H9 (cell line): ENCODE data around the gene LBHD2. TPM values are rescaled to one million over a fixed set of nuclear protein-coding genes. Genes with fewer than 3 reads are reported as not detected.

Experiments
- DNase-seq: peaks from one replicate; pipeline ENCODE4 v3.0.0-alpha.2; 2017
- H2AFZ ChIP-seq: one replicate; pipeline ENCODE4 v1.6.1; 2013; ENCODE audit warnings: mild to moderate bottlenecking, low read length, control low read depth, moderate library complexity
- H2AK5ac ChIP-seq: 2 replicates; pipeline ENCODE4 v1.6.1; 2013; ENCODE audit warnings: low read length, control low read depth, mixed read lengths; ENCODE audit not compliant: insufficient read length
- H2BK120ac ChIP-seq: one replicate; pipeline ENCODE4 v1.6.1; 2013; ENCODE audit warnings: low read depth, mild to moderate bottlenecking, low read length, control low read depth, inconsistent platforms; ENCODE audit not compliant: poor library complexity, severe bottlenecking
- H2BK12ac ChIP-seq: 2 replicates; pipeline ENCODE4 v1.6.1; 2013; ENCODE audit warnings: low read length, control low read depth, mixed read lengths, low read depth; ENCODE audit not compliant: insufficient read length
- H2BK15ac ChIP-seq: 2 replicates; pipeline ENCODE4 v1.6.1; 2013; ENCODE audit warnings: low read depth, low read length, control low read depth
- H2BK20ac ChIP-seq: one replicate; pipeline ENCODE4 v1.6.1; 2013; ENCODE audit warnings: low read depth, mild to moderate bottlenecking, low read length, control low read depth, inconsistent platforms; ENCODE audit not compliant: poor library complexity, severe bottlenecking
- H2BK5ac ChIP-seq: 2 replicates; pipeline ENCODE4 v1.6.1; 2013; ENCODE audit warnings: low read length, control low read depth, mixed read lengths; ENCODE audit not compliant: insufficient read length
- H3K14ac ChIP-seq: 2 replicates; pipeline ENCODE4 v1.6.1; 2013; ENCODE audit warnings: low read length, control low read depth; ENCODE audit not compliant: insufficient read depth
- H3K18ac ChIP-seq: 2 replicates; pipeline ENCODE4 v1.6.1; 2013; ENCODE audit warnings: low read depth, mild to moderate bottlenecking, mixed read lengths, low read length, control low read depth; ENCODE audit not compliant: insufficient read length
- H3K23ac ChIP-seq: 2 replicates; pipeline ENCODE4 v1.6.1; 2013; ENCODE audit warnings: low read length, control low read depth, mixed read lengths, low read depth; ENCODE audit not compliant: insufficient read length
- H3K23me2 ChIP-seq: 2 replicates; pipeline ENCODE4 v1.6.1; 2013; ENCODE audit warnings: low read depth, mild to moderate bottlenecking, mixed read lengths, low read length, control low read depth; ENCODE audit not compliant: insufficient read length, poor library complexity, severe bottlenecking
- H3K27ac ChIP-seq: 2 replicates; pipeline ENCODE4 v1.5.1; 2013; ENCODE audit warnings: low read length, control low read depth, mixed read lengths, low read depth; ENCODE audit not compliant: insufficient read length
- H3K27me3 ChIP-seq: 2 replicates; pipeline ENCODE4 v1.6.1; 2013; ENCODE audit warnings: low read length, control low read depth, inconsistent platforms; ENCODE audit not compliant: insufficient read depth
- H3K4ac ChIP-seq: 2 replicates; pipeline ENCODE4 v1.6.1; 2013; ENCODE audit warnings: low read depth, mild to moderate bottlenecking, control low read depth, inconsistent platforms, low read length, moderate library complexity
- H3K4me1 ChIP-seq: 2 replicates; pipeline ENCODE4 v1.6.1; 2013; ENCODE audit warnings: low read length, control low read depth, inconsistent platforms; ENCODE audit not compliant: insufficient read depth
- H3K4me2 ChIP-seq: 2 replicates; pipeline ENCODE4 v1.6.1; 2013; ENCODE audit warnings: low read length, control low read depth, mixed read lengths; ENCODE audit not compliant: insufficient read length, insufficient read depth
- H3K56ac ChIP-seq: 2 replicates; pipeline ENCODE4 v1.6.1; 2013; ENCODE audit warnings: low read depth, mild to moderate bottlenecking, mixed read lengths, low read length, control low read depth; ENCODE audit not compliant: insufficient read length
- H3K79me1 ChIP-seq: 2 replicates; pipeline ENCODE4 v1.6.1; 2013; ENCODE audit warnings: low read depth, mild to moderate bottlenecking, moderate library complexity, low read length, control low read depth, inconsistent platforms; ENCODE audit not compliant: insufficient read depth, poor library complexity, severe bottlenecking
- H3K79me2 ChIP-seq: 2 replicates; pipeline ENCODE4 v1.6.1; 2013; ENCODE audit warnings: low read length, control low read depth, inconsistent platforms; ENCODE audit not compliant: insufficient read depth
- H3K9ac ChIP-seq: 2 replicates; pipeline ENCODE4 v1.6.1; 2013; ENCODE audit warnings: low read length, control low read depth, mixed read lengths; ENCODE audit not compliant: insufficient read length; ENCODE audit errors: extremely low read depth
- H3K9me3 ChIP-seq: one replicate; pipeline ENCODE4 v1.6.1; 2013; ENCODE audit warnings: low read depth, low read length, inconsistent platforms; ENCODE audit not compliant: control insufficient read depth
- H3T11ph ChIP-seq: one replicate; pipeline ENCODE4 v1.6.1; 2013; ENCODE audit warnings: mild to moderate bottlenecking, low read length, control low read depth, inconsistent platforms
- H4K20me1 ChIP-seq: one replicate; pipeline ENCODE4 v1.6.1; 2013; ENCODE audit not compliant: control insufficient read depth, insufficient read length, insufficient read depth
- H4K5ac ChIP-seq: 2 replicates; pipeline ENCODE4 v1.6.1; 2013; ENCODE audit warnings: low read depth, mild to moderate bottlenecking, mixed read lengths, low read length, control low read depth; ENCODE audit not compliant: insufficient read length
- H4K8ac ChIP-seq: replicated peaks from 2 replicates; pipeline ENCODE4 v1.6.1; 2013; ENCODE audit warnings: low read length, control low read depth, mixed read lengths, low read depth; ENCODE audit not compliant: insufficient read length
- H4K91ac ChIP-seq: 2 replicates; pipeline ENCODE4 v1.6.1; 2013; ENCODE audit warnings: low read depth, mild to moderate bottlenecking, moderate library complexity, mixed read lengths, low read length, control low read depth; ENCODE audit not compliant: insufficient read length
- H3K27ac Mint-ChIP-seq, 3 experiments: 2 replicates in 2 of 3; 3 replicates in 1 of 3; pipeline ENCODE4 v1.8.0; 2020 to 2021; ENCODE audit warnings: mixed read lengths in 3 of 3, mild to moderate bottlenecking in 1 of 3, moderate library complexity in 1 of 3
- H3K27me3 Mint-ChIP-seq: 2 replicates; pipeline ENCODE4 v1.8.0; 2021; ENCODE audit warnings: low read depth, mild to moderate bottlenecking, moderate library complexity, mixed read lengths
- H3K36me3 Mint-ChIP-seq, 3 experiments: 2 replicates in 2 of 3; 3 replicates in 1 of 3; pipeline ENCODE4 v1.8.0; 2020 to 2021; ENCODE audit warnings: low read depth in 3 of 3, mixed read lengths in 3 of 3; ENCODE audit not compliant: insufficient read depth in 1 of 3
- H3K4me1 Mint-ChIP-seq, 2 experiments: 2 replicates each; pipeline ENCODE4 v1.8.0; 2020; ENCODE audit warnings: mixed read lengths in 2 of 2
- H3K4me3 Mint-ChIP-seq, 2 experiments: 2 replicates in 1 of 2; 3 replicates in 1 of 2; pipeline ENCODE4 v1.8.0; 2020 to 2021; ENCODE audit warnings: mild to moderate bottlenecking in 2 of 2, mixed read lengths in 2 of 2, moderate library complexity in 1 of 2
- H3K9me3 Mint-ChIP-seq, 2 experiments: 2 replicates in 1 of 2; 3 replicates in 1 of 2; pipeline ENCODE4 v1.8.0; 2020; ENCODE audit warnings: mild to moderate bottlenecking in 2 of 2, mixed read lengths in 2 of 2, moderate library complexity in 1 of 2
- CTCF ChIP-seq: fragments of 200-600 bp; sonication (generic); conservative IDR thresholded peaks from 3 replicates; pipeline ENCODE4 v1.8.0; 2021; ENCODE audit warnings: antibody characterized with exemption, mild to moderate bottlenecking
- WGBS: extraction: QIAGEN DNeasy Blood & Tissue Kit; methylation state at CpG from one replicate; pipeline ENCODE4 v1.1.7; 2013; ENCODE audit warnings: missing lambda C conversion rate, low lambda C conversion rate, mixed read lengths; ENCODE audit not compliant: insufficient read length; ENCODE audit errors: extremely low coverage; 5-methylcytosine and 5-hydroxymethylcytosine counted together
- total RNA-seq: library from RNA; stranded (reverse); gene quantifications from 2 replicates; pipeline ENCODE4 v1.2.1, GENCODE V29; 2021

Gene LBHD2
- total RNA-seq, 1 experiment from 2014 or later, result not detected

GRCh38 chr14:103101963-103102688, 18.1 kb downstream of the LBHD2 start:
- H3K23ac ChIP-seq, result no peak overlapping the region
- H3K4me2 ChIP-seq, result no peak overlapping the region
- no peaks in the 10 kb centered on the region for H4K20me1 ChIP-seq
- no peak overlapping the region for H2AFZ ChIP-seq
- H2AK5ac ChIP-seq, result no peak overlapping the region
- peaks cover 33% of the 10 kb centered on the region for H3K27me3 Mint-ChIP-seq
- no peak for TF ChIP-seq CTCF
- no peak overlapping the region for H3K18ac ChIP-seq
- H3K27ac ChIP-seq, result no peak overlapping the region
- H3K79me2 ChIP-seq, result no peaks in the 10 kb centered on the region
- no peaks in the 10 kb centered on the region for H3K27me3 ChIP-seq
- no peak overlapping the region for H2BK120ac ChIP-seq
- H3K4me1 ChIP-seq, result no peaks in the 10 kb centered on the region
- H3K4ac ChIP-seq, result no peak overlapping the region
- no peaks in the 10 kb centered on the region; a peak in 1 of 7 replicates for H3K36me3 Mint-ChIP-seq
- H3K14ac ChIP-seq, result no peak overlapping the region
- no peak overlapping the region for H3K4me3 Mint-ChIP-seq
- peaks cover 9 to 30% of the 10 kb centered on the region in 2 experiments for H3K4me1 Mint-ChIP-seq
- H3T11ph ChIP-seq, result no peak overlapping the region
- no peaks in the 10 kb centered on the region for H3K9me3 Mint-ChIP-seq
- H4K91ac ChIP-seq, result no peak overlapping the region
- no peak overlapping the region for H2BK5ac ChIP-seq
- no peak overlapping the region for H3K9ac ChIP-seq
- H3K23me2 ChIP-seq, result no peaks in the 10 kb centered on the region
- no peak overlapping the region for H3K27ac Mint-ChIP-seq
- no peak overlapping the region for H4K8ac ChIP-seq
- H3K9me3 ChIP-seq, result no peaks in the 10 kb centered on the region
- no peak overlapping the region for H2BK15ac ChIP-seq
- no CpG with 5 or more reads among the region's 85 CpGs for WGBS
- no peak overlapping the region for H2BK20ac ChIP-seq
- H2BK12ac ChIP-seq, result no peak overlapping the region
- no peak overlapping the region for H3K56ac ChIP-seq
- DNase-seq, result no peak
- no peak overlapping the region for H4K5ac ChIP-seq
- no peaks in the 10 kb centered on the region for H3K79me1 ChIP-seq
